HL-60/S4 treated with phorbol 12-myristate 13-acetate at 8.2 ng/mL for 4 days and 3 days (cell line): ENCODE results near the gene WBP2.
"Not testable (repeated sequence)": the region's sequence is repeated elsewhere in the genome, so short reads cannot be mapped to it uniquely, and the experiment has no call there.

Experiments
- in situ Hi-C: fragments of 300-500 bp; cut with MboI; formaldehyde crosslinking; loops from 2 replicates; pipeline ENCODE4 v1.15.0; 2022; ENCODE audit warnings: low sequenced_read_pairs

WBP2 gene

DNA sequence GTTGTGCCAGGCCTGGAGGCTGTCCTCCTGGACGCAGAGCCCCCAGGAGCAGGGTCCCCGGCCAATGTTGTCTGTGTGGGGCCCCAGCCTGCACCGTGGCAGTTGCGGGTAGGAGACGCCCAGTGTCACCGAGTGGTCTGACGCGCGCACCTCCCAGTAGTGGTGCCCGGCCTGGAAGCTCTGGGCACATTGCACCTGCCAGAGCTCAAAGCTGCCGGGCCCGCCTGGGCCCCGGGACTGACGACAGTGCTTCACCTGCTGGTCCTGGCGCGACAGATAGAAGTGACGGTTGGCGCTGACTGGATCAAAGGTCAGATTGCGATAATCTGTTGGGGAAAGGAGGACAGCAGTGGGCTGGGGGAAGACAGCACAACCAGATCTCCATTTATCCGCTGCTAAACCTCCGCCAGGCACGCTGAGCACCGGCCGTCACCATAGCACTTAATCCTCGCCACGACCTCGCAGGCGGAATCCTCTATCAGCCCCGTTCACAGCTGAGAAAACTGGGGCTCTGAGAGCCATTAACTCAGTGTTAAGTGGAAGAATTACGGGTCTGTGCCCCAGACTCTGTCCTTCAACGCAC is 36.0 kb upstream of the WBP2 start:
- in situ Hi-C loops = no loop called here

DNA sequence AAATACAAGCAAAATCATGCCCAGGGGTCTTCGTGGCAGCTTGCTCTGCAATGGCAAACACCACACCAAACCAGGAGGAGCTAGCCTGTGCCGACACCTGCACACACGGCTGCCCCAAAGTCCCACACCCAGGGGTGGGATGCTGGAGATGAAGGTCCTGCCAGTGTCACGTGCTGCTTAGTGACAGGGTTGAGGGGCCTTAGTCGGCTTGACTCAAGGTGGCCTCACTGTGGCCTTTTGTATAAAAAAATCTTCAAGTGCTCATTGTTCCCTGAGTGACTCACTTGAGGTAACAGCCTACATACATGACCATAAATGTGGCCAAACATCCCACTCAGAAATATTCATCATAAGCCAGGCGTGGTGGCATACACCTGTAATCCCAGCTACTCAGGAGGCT is 34.3 kb upstream of the WBP2 start:
- in situ Hi-C loops = no loop called here

DNA sequence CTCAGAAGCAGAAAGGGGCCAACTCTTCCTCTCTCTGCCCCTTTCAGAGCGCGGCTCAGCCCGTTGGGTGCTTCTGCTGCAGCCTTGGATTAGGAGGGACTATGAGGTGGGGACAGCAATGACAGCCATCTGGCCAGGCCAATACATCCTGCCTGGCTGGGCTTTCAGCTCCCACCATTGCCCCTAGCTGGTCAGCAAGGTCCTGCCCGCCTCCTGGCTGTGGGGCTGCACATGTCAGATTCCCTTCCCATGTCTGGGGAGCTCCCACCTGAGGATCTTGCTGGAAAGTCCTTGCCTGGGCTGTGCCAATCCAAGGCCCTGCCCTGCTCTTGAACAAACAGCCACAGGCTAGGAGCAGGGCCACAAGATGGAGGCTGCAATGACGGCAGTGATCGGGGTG is 33.3 kb upstream of the WBP2 start:
- in situ Hi-C loops = no loop called here

DNA sequence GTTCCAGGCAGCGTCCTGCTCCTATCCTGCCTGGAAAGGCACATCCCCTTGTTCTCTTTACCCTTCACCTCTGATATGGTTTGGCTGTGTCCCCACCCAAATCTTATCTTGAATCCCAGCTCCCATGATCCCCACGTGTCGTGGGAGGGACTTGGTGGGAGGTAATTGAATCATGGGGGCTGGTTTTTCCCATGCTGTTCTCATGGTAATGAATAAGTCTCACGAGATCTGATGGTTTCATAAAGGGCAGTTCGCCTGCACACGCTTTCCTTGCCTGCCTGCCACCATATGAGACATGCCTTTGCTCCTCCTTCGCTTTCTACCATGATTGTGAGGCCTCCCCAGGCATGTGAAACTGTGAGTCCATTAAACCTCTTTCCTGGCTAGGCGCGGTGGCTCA is 30.7 kb upstream of the WBP2 start:
- in situ Hi-C loops = not testable (repeated sequence)

DNA sequence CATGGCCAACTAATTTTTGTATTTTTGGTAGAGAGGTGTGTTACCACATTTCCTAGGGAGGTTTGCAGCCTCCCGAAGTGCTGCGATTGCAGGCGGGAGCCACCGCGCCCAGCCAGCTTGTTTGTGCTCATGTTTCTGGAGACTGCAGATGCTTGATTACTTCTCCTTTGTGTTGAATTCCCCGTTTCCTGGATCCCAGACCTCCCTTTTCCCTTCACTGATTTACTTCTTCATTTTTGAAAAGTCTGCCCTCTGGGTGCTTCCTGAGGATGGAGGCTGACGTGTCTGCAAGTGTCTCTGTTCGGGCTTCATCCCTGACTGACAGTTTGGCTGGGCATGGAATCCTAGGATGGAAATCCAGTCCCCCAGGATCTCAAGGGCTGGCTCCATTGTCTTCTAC is 30.3 kb upstream of the WBP2 start:
- in situ Hi-C loops = no loop called here

DNA sequence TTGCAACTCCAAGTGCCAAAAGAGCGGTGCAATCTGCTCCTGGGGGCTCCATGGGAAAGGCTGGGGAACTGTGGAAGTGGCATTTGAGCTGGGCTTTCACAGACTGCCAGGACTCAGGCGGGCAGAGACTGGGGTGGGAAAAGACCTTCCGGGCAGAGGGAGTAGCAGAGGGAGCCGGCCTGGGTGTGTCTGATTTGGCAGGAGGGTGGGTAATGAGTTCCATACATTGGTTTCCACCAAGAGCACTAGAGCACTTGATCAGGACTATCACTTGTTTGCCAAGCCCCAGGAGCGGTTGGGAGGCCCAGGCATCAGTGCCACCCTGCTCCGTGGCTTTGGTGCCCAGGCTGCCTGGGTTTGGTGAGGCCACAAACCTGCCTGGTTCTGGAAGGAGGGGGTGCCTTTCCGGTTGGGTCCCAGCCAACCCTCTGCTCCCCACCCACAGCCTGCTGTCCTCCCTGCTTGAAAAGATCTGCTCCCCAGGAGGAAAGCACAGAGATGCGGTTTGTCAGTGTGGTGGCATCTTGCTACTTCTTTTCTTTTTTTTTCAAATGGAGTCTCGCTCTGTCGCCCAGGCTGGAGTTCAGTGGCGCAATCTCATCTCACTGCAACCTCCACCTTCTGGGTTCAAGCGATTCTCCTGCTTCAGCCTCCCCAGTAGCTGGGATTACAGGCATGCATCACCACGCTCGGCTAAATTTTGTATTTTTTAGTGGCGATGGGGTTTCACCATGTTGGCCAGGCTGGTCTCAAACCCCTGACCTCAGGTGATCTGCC is 26.7 kb upstream of the WBP2 start:
- in situ Hi-C loops = no loop called here

DNA sequence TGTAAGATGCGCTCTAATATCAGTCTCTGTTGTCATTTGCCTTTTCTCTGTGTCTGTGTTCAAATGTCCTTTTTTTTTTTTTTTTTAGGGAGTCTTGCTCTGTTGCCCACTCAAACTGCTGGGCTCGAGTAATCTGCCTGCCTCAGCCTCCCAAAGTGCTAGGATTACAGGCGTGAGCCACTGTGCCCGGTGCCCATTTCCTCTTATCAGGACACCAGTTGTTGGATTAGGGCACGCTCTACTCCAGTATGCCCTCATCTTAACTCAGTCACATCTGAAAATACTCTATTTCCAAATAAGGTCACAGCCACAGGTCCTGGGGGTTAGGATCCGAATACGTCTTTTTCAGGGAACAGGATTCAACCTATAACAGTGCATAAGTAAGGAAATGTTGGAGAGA is 25.1 kb upstream of the WBP2 start:
- in situ Hi-C loops = no loop called here

DNA sequence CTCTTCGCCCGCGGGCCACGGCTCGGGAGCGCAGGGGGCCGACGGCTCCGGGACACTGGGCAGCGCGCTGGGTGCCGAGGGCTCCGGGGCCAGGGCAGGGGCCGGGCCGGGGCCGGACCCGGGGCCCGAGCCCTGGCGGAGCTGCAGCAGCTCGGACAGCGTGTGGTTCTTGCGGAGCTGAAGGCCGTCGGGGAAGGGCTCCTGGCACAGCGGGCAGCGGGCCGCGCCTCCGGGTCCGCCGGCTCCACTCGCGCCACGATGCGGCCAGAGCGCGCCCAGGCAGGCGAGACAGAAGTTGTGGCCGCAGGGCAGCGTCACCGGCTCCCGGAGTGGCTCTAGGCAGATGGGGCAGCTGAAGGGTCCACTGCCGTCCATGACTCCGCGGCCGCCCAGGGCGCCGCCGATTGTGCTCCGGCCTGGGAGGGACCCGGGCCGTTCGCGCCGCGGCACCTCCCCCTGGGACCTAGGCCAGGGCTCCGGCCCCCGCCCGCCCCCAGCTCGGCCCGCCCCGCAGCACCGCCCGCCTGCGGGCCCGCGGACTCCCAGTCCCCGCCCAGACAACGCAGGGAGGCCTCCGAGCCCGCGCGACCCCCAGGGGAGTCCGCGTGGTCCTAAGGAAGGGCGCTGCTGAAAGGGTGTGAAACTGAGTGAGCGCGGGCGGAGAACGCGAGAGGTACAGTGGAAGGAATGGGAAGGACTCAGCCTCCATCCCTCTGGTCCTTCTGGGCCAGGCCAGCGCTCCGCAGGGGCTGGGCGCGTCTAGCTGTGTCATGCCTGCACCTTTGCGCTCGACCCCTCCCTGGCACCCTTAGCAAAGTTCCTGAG is 23.3 kb upstream of the WBP2 start, which contains the start of gene TRIM47:
TSS of gene TRIM47 (minus strand) at position 408 of the 825 bp plus-strand sequence. CDS start at position 375, 33 bp downstream.
- in situ Hi-C loops = no loop called here

DNA sequence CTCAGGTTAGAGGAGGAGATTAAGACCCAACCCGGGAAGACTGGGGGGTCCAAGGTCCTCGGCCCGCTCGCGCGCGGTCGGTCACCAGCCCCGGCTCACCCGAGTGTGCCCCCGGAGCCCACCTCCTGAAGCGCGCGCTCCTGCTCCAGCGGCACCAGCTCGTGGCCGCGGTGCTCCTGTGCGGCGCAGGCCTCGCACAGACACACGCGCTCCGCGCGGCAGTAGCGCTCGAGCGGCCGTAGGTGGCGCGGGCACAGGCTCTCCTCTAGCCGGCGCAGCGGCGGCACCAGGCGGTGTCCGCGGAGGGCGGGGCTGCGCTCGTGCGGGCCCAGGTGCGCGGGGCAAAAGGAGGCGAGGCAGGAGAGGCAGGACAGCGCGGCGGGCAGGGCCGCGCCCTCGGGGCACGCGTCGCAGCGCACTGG is 22.6 kb upstream of the WBP2 start:
- in situ Hi-C loops = no loop called here

DNA sequence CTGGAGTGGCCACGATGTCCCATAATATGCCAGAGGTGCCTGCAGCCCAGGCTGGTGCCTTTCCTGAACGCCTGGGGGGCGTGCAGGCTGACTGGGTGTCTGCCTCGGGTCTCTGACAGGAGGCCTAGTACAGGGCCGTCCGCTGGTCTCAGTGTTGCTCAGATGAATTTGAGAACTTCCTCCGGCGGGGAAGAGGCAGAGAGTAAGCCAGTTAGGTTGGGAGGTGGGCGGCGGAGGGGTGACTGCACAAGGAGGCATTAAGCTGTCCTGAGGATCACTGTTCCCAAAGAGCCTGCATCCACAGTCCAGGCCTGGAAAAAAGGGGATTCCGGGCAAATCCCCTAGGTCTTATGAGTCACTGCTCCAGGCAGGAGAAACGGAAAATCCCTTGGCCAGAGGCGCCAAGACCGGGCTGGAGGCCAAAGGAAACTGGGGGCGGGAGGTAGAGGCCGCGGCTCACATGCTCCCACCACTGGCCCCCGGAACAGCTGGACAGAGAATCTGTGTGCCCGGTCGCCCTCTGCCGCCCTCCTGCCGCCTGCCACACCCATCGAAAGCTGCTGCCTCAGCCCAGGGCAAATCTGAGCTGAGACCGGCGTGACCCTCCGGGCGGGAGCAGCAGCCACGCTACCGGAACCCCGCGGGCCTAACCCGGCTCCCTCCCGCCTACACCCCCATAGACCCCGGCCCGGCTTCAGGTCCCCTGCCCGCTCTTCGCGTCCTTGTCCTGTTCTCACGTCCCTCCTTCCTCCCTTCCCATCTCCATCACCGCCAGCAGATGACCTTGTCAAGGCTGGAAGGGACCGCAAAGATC is 22.0 kb upstream of the WBP2 start:
- in situ Hi-C loops = no loop called here

DNA sequence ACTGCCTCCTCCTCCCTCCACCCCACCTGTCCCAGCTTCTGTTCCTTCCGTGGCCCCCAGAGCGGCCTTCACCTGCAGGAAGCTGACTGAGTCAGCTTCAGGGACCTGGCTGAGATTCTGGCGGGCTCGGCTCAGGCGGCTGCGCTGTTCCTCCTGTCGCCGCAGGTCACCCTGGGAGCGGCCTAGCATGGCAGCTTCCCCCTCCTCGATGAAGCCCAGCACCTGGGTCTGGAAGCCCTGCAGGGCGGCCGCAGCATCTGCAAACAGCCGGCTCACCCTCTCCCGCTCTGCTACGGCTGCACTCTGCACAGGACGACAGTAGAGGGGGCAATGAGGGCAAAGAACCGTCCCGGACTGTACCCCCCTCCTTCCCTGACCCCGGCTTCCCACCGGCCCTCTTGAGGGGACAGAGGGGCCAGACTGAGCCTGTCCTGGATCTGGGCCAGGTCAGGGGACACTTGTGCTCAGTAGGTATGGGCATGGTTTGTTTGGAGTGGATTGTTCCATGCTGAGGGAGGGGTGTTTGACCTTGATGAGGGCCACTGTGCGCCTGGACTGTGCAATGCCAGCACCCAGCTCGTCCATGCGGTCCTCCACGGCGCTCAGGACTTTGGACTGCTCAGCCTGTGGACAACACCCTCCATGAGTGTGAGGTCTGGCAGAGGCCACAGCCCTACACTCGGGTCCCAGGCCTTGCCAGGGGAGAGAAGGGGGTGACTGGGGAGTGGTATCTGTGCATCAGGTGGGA is 21.2 kb upstream of the WBP2 start:
- in situ Hi-C loops = no loop called here

DNA sequence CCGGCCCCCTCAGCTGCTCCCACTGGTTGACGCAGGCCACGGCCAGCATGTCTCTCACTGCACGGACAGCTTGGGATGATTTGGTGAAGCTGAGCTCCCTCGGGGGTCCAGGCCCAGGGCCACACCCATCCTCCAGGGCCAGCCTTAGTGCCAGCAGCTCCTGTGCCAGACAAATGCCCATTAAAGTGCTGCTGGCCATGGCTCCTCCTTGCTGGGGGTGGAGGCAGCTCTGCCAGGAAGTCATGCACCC is 20.7 kb upstream of the WBP2 start:
- in situ Hi-C loops = no loop called here

DNA sequence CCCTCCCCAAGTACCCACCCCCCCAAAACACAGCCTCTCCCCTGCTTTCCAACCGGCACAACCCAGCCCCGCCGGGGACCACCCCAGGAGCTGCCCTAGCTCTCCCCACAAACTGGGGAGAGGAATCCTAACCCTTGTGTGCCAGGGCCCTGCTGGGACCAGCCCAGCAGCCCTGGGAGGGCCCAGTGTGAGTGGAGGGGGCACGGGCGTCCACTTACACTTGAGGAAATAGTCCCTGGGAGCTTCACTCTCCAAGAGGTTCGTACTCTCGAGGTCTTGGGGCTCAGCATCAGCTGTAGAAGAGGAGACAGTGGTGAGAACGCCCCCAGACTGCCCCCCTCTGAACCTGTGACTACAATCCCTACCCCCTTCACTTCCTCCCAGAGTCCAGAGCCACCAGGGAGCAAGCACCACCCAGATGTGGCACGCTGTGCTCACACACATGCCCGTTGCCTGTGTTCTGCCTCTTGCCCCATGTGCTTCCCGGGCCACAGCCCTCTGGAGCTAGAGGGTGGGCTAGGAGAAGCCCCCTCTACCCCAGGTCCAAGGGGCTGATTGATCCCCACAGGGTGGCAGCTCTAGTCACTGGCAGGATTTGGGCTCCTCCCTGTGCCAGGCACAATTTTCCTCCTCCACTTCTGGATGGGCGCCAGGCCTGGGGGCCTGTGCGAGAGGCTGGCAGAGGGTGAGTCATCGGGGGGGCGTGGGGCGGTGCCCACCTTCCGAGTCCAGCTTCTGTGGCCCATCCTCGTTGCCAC is 20.2 kb upstream of the WBP2 start:
- in situ Hi-C loops = no loop called here

DNA sequence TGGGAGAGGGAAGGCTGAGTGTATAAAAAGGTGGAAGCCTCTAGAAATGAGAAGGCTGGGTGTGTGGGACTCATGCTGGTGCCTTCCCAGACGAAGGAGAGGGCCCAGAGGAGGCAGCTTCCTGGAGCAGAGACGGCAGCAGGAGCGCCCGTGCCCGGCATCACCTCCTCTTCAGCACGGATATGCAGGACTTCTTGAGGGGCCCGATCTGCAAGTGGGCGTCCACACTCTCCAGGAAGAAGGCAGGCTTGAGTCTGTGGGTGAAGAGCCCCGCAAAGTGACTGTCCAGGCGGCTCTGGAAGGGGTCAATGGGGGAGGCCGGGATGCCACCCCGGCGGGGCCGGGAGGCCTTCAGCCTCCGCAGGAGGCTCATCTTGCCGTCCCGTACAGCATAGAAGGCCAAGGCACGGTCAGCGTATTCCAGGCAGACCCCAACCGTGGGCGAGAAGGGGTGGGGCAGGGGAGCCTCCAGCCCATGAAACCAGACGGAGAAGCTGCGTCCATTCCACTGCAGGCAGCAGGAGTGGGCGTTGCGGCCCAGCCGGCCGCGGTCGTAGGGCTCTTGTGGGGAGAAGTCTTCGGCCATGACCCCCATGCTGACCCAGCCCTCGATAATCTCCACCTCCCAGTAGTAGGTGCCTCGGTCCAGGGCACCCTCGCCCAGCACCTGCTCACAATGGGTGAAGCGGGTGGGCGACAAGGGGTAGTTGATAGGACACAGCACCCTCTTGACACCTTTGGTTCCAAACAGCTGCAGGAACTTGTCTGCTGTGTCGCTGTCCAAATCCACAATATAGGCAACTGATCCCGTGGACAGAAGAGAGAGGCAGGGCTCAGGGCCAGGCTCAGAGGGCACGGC is 19.4 kb upstream of the WBP2 start:
- in situ Hi-C loops = no loop called here

DNA sequence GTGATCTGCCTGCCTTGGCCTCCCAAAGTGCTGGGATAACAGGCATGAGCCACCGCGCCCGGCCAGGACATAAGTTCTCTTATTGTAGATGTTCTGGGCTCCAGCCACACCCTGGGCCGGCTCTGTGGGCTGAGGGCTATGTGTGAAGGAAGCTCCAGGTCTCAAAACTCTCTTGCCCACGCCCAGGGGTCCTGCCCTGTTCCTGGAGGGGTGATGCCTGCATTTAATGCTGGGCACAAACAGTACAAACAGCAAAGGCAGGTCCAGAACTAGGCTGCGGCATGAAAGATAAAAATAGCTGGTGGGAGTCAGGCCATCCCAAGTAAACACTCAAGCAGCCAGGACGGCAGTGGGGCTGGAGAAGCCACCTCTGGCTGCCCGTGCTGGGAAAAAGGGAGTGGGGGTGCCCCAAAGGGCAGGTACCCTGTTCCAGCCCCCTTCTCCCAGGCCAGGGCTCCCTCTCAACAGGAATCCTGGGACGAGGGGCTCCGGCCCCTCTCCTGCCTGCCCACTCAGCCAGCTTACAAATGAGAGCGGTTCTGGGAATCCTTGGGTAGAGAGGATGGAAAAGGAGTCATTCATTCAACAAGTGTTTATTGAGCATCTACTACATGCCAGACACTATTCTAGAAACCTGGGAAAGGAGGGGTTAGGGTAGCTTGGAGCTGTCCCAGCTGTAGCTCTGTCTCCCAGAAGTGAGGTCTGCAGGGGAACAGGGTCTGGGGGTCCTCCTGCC is 18.6 kb upstream of the WBP2 start:
- in situ Hi-C loops = no loop called here

DNA sequence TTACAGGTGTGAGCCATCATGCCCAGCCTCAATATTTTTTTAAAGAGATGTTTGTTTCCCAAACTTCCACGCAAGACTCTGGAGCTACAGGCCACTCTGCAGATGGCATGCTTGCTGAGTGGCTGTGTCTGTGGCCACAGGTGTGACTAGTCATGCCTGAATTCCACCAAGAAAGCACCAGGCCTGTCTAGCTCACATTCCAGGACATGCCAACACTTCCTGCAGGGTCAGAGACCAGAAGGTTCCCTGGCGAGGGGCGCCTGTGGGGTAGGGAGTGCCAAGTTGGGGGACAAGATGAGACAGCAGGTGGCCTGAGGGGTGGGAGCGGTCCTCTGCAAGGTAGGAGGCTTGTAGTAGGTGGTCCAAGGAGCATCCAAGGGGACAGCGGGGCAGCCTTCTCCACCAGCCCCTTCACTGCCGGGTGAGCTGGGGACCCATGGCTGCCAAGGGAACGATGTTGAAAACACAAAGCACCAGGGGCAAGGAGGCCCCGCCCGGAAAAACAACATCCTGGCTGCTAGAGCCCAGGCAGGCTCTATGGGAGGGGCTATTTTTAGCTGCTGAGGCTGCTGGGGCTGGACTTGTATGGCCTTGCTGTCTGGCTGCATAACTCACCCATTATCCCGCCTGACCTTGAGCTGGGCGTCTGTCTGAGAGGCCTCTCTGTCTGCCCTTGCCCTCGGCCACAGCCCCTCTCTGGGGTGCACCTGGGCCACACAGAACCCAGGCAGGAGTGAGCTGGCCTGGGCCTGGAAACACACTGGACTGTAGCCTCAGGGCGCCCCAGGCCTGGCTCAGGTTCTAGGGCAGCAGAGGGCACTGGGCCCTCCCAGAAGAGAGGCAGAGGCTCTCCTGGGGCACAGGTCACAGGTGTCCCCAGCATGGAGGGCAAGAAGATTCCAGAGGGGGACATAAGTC is 17.6 kb upstream of the WBP2 start:
- in situ Hi-C loops = no loop called here

DNA sequence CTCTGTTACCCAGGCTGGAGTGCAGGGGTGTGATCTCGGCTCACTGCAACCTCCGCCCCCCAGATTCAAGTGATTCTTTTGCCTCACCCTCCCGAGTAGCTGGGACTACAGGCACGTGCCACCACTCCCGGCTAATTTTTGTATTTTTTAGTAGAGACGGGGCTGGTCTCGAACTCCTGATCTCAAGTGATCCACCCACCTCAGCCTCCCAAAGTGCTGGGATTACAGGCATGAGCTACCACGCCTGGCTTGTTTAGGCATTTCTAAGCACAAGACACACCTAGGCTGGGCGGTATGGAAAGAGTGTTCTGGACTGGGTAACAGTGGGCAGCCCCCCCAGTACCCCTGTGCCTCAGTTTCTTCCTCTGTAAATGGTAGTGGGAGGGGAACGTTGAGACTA is 15.1 kb upstream of the WBP2 start:
- in situ Hi-C loops = not testable (repeated sequence)
